A673 (cell line): Measurements from ENCODE around the gene GNAT1. TPM values are rescaled to one million over a fixed set of nuclear protein-coding genes. Genes with fewer than 3 reads are reported as not detected.

Experiments used
- BruUV-seq: library from RNA; stranded (reverse); fragments of 400-500 nt; replicated peaks from 2 replicates; lab custom pipeline; 2021; lab: Mats Ljungman, UMichigan
- CTCF ChIA-PET: fragments of 300-600 bp; sonication (Branson Sonifier 250); formaldehyde crosslinking; loops from one replicate; lab custom pipeline; 2022; ENCODE audit warnings: antibody characterized with exemption; lab: Charles Lee
- POLR2A ChIA-PET: fragments of 300-600 bp; sonication (Branson Sonifier 250); formaldehyde crosslinking; loops from one replicate; lab custom pipeline; 2022; ENCODE audit warnings: antibody characterized with exemption; ENCODE audit not compliant: low non-redundant PET; lab: Charles Lee
- DNase-seq: peaks from one replicate; pipeline ENCODE4 v3.0.0-alpha.2; 2015; ENCODE audit warnings: low spot score
- H3K27ac ChIP-seq: fragments of 200-600 bp; sonication (generic); 2 replicates; pipeline ENCODE4 v1.5.1; 2016; ENCODE audit warnings: mixed run types, low read depth, mild to moderate bottlenecking, mixed read lengths, antibody characterized with exemption, low read length; ENCODE audit not compliant: poor library complexity, severe bottlenecking
- H3K27me3 ChIP-seq: fragments of 200-600 bp; sonication (generic); replicated peaks from 2 replicates; pipeline ENCODE4 v1.6.1; 2017; ENCODE audit warnings: mixed run types, low read depth, mild to moderate bottlenecking, mixed read lengths, antibody characterized with exemption, low read length; ENCODE audit not compliant: insufficient read depth, poor library complexity
- H3K36me3 ChIP-seq: fragments of 200-600 bp; sonication (generic); 2 replicates; pipeline ENCODE4 v1.6.1; 2016; ENCODE audit warnings: mixed run types, mild to moderate bottlenecking, mixed read lengths, antibody characterized with exemption, low read length; ENCODE audit not compliant: insufficient read depth, poor library complexity, severe bottlenecking
- H3K4me1 ChIP-seq: fragments of 200-600 bp; sonication (generic); 2 replicates; pipeline ENCODE4 v1.6.1; 2017; ENCODE audit warnings: mixed run types, mild to moderate bottlenecking, mixed read lengths, antibody characterized with exemption, low read length; ENCODE audit not compliant: insufficient read depth, poor library complexity, severe bottlenecking
- H3K4me3 ChIP-seq: fragments of 200-600 bp; sonication (generic); 2 replicates; pipeline ENCODE4 v1.5.1; 2016; ENCODE audit warnings: low read depth, mixed run types, mild to moderate bottlenecking, mixed read lengths, low read length; ENCODE audit not compliant: poor library complexity, severe bottlenecking
- H3K9me3 ChIP-seq: fragments of 200-600 bp; sonication (generic); 2 replicates; pipeline ENCODE4 v1.6.1; 2016; ENCODE audit warnings: mixed run types, low read depth, mild to moderate bottlenecking, mixed read lengths, antibody characterized with exemption, low read length; ENCODE audit not compliant: poor library complexity, severe bottlenecking
- CTCF ChIP-seq: fragments of 300-800, 200-600 bp; sonication (generic); conservative IDR thresholded peaks from 2 replicates; pipeline ENCODE4 v1.5.1; 2017; ENCODE audit warnings: low read depth, mild to moderate bottlenecking, antibody characterized with exemption, low read length, moderate library complexity, mixed read lengths
- EZH2 ChIP-seq: fragments of 200-600 bp; sonication (generic); IDR thresholded peaks from 2 replicates; pipeline ENCODE4 v1.6.1; 2017; ENCODE audit warnings: borderline replicate concordance, low read depth, mild to moderate bottlenecking, mixed read lengths, antibody characterized with exemption, low read length; ENCODE audit not compliant: poor library complexity, severe bottlenecking
- intact Hi-C: fragments of 100-400 bp; cut with micrococcal nuclease; formaldehyde crosslinking; loops from one replicate; pipeline ENCODE4 v1.10.0; 2022; ENCODE audit not compliant: unreplicated experiment
- total RNA-seq: library from RNA; stranded (reverse); gene quantifications from 2 replicates; pipeline ENCODE4 v1.2.3, GENCODE V29; 2021

The GNAT1 gene
- total RNA-seq, 1 experiment from 2014 or later: not detected

- no peak for DNase-seq
- ChIA-PET CTCF (no interaction called here), POLR2A (no interaction called here)
- no peaks in the 10 kb centered on the region for H3K36me3 ChIP-seq
- H3K27ac ChIP-seq: no peak overlapping the region
- no TSS peak for BruUV-seq
- H3K4me3 ChIP-seq: no peak overlapping the region
- no peaks in the 10 kb centered on the region for H3K27me3 ChIP-seq
- intact Hi-C loops: no loop called here
- no peak for TF ChIP-seq EZH2
- no peak for TF ChIP-seq CTCF
- no peaks in the 10 kb centered on the region for H3K9me3 ChIP-seq
- H3K4me1 ChIP-seq: peaks cover 30% of the 10 kb centered on the region
Observed at GRCh38 chr3:50164984-50165909, 26.2 kb upstream of the GNAT1 start.

- no TSS peak for BruUV-seq
- POLR2A ChIA-PET: no interaction called here
- H3K27me3 ChIP-seq: no peaks in the 10 kb centered on the region
- CTCF ChIA-PET: no interaction called here
- intact Hi-C loops: no loop called here
- no peaks in the 10 kb centered on the region for H3K9me3 ChIP-seq
- H3K36me3 ChIP-seq: no peaks in the 10 kb centered on the region
- no peak for TF ChIP-seq EZH2
- no peak for TF ChIP-seq CTCF
- no peak overlapping the region for H3K27ac ChIP-seq
- H3K4me3 ChIP-seq: no peak overlapping the region
- H3K4me1 ChIP-seq: peaks cover 30% of the 10 kb centered on the region
- no peak for DNase-seq
Observed at GRCh38 chr3:50165910-50166538, 25.4 kb upstream of the GNAT1 start.

GRCh38 chr3:50166620-50167019 lies 24.8 kb upstream of the GNAT1 start:
- no TSS peak for BruUV-seq
- ChIA-PET CTCF (no interaction called here), POLR2A (no interaction called here)
- Histone ChIP-seq H3K36me3 (no peaks in the 10 kb centered on the region), H3K9me3 (no peaks in the 10 kb centered on the region), H3K4me3 (no peak overlapping the region), H3K27me3 (no peaks in the 10 kb centered on the region), H3K4me1 (peaks cover 30% of the 10 kb centered on the region), H3K27ac (no peak overlapping the region)
- DNase-seq: no peak
- intact Hi-C loops: no loop called here
- no peak for TF ChIP-seq CTCF
- TF ChIP-seq EZH2: no peak
